ENCODE data around the gene PRRT2. TPM values are rescaled to one million over a fixed set of nuclear protein-coding genes. Genes with fewer than 3 reads are reported as not detected.

The PRRT2 gene
- total RNA-seq, 4 donors from 2014 or later = 1.1 to 6.8 (median 3.7) TPM; not detected in 1

DNA sequence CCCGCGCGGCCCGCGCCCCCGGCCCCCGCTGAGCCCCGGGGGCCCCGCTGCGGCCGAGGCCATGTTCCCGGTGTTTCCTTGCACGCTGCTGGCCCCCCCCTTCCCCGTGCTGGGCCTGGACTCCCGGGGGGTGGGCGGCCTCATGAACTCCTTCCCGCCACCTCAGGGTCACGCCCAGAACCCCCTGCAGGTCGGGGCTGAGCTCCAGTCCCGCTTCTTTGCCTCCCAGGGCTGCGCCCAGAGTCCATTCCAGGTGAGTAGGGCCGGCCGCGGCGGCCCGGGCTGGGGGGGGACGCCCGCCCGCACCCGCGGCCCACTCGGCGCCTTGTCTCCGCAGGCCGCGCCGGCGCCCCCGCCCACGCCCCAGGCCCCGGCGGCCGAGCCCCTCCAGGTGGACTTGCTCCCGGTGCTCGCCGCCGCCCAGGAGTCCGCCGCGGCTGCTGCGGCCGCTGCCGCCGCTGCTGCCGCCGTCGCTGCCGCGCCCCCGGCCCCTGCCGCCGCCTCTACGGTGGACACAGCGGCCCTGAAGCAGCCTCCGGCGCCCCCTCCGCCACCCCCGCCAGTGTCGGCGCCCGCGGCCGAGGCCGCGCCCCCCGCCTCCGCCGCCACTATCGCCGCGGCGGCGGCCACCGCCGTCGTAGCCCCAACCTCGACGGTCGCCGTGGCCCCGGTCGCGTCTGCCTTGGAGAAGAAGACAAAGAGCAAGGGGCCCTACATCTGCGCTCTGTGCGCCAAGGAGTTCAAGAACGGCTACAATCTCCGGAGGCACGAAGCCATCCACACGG is 5.2 kb upstream of the PRRT2 start:
- H3K36me3 ChIP-seq = peaks cover 12% of the 10 kb centered on the region
- no peaks in the 10 kb centered on the region for H3K9me3 ChIP-seq
- peak overlapping the region; percentile 93 for H3K27ac ChIP-seq
- peaks cover 60% of the 10 kb centered on the region for H3K4me1 ChIP-seq
- WGBS = 2% methylated on average over 13 of the region's 99 CpGs
- TF ChIP-seq POLR2AphosphoS5 (IDR thresholded peaks at IDR 0.05) (no peak), EP300 (IDR thresholded peaks at IDR 0.05) (no peak), POLR2A (IDR thresholded peaks at IDR 0.05) (no peak)
- TF ChIP-seq, protein P1, sequence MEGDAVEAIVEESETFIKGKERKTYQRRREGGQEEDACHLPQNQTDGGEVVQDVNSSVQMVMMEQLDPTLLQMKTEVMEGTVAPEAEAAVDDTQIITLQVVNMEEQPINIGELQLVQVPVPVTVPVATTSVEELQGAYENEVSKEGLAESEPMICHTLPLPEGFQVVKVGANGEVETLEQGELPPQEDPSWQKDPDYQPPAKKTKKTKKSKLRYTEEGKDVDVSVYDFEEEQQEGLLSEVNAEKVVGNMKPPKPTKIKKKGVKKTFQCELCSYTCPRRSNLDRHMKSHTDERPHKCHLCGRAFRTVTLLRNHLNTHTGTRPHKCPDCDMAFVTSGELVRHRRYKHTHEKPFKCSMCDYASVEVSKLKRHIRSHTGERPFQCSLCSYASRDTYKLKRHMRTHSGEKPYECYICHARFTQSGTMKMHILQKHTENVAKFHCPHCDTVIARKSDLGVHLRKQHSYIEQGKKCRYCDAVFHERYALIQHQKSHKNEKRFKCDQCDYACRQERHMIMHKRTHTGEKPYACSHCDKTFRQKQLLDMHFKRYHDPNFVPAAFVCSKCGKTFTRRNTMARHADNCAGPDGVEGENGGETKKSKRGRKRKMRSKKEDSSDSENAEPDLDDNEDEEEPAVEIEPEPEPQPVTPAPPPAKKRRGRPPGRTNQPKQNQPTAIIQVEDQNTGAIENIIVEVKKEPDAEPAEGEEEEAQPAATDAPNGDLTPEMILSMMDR (IDR thresholded peaks at IDR 0.05) = no peak
- H3K27me3 ChIP-seq = no peaks in the 10 kb centered on the region
- DNase-seq (ENCODE audit: low spot score in 2 of 2) = peak in 1 of 2 donors; percentile 83
- H3K4me3 ChIP-seq = peak overlapping the region; percentile 89

GRCh38 chr16:29807426-29808218 is 4.4 kb upstream of the PRRT2 start:
- H3K4me3 ChIP-seq = peak overlapping the region; percentile 89
- under 1% methylated on average over 22 of the region's 69 CpGs for WGBS
- TF ChIP-seq, protein P1 (IDR thresholded peaks at IDR 0.05) = peak in 1 of 2 donors; percentile 51
- TF ChIP-seq POLR2A (IDR thresholded peaks at IDR 0.05) = peak in 1 of 2 donors; percentile 14
- no peak for TF ChIP-seq EP300 (IDR thresholded peaks at IDR 0.05)
- peak in 2 of 3 donors; percentile 68 to 88 for TF ChIP-seq POLR2AphosphoS5 (IDR thresholded peaks at IDR 0.05)
- H3K9me3 ChIP-seq = no peaks in the 10 kb centered on the region
- peaks cover 67% of the 10 kb centered on the region for H3K4me1 ChIP-seq
- H3K27ac ChIP-seq = peak overlapping the region; percentile 93
- peaks cover 12% of the 10 kb centered on the region for H3K36me3 ChIP-seq
- peak; percentile 92 to 94 for DNase-seq (ENCODE audit: low spot score in 2 of 2)
- H3K27me3 ChIP-seq = no peaks in the 10 kb centered on the region

DNA sequence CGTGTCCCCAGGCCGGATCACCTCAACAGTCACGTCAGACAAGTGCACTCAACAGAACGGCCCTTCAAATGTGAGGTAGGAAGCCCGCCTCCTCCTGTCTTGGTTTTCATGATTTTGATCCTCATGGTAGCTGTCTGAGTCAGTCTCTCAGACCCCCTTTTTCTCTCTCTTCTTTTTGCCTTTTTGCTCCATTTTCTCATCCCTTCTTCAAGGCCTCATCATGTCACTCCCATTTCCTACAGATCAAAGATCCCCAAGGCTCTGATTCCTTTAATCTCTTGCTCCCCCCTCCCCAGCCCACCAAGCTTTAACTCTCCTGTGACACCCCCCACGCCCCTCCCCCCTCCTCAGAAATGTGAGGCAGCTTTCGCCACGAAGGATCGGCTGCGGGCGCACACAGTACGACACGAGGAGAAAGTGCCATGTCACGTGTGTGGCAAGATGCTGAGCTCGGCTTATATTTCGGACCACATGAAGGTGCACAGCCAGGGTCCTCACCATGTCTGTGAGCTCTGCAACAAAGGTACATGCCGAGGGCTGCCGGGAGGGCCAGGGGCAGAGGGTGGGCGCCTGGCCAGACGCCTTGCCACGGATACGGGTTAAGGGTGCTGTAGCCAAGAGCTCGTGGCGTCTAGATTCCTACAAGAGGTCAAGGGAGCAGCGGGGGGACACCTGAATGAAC is 3.6 kb upstream of the PRRT2 start:
- TF ChIP-seq, protein P1 (IDR thresholded peaks at IDR 0.05) = no peak
- no peak for TF ChIP-seq POLR2A (IDR thresholded peaks at IDR 0.05)
- TF ChIP-seq POLR2AphosphoS5 (IDR thresholded peaks at IDR 0.05) = no peak
- Histone ChIP-seq H3K36me3 (peaks cover 12% of the 10 kb centered on the region), H3K4me3 (peak overlapping the region; percentile 89), H3K27ac (peak overlapping the region; percentile 93), H3K9me3 (no peaks in the 10 kb centered on the region), H3K4me1 (peaks cover 74% of the 10 kb centered on the region), H3K27me3 (no peaks in the 10 kb centered on the region)
- no peak for DNase-seq (ENCODE audit: low spot score in 2 of 2)
- 37% methylated on average over 22 of the region's 25 CpGs for WGBS

DNA sequence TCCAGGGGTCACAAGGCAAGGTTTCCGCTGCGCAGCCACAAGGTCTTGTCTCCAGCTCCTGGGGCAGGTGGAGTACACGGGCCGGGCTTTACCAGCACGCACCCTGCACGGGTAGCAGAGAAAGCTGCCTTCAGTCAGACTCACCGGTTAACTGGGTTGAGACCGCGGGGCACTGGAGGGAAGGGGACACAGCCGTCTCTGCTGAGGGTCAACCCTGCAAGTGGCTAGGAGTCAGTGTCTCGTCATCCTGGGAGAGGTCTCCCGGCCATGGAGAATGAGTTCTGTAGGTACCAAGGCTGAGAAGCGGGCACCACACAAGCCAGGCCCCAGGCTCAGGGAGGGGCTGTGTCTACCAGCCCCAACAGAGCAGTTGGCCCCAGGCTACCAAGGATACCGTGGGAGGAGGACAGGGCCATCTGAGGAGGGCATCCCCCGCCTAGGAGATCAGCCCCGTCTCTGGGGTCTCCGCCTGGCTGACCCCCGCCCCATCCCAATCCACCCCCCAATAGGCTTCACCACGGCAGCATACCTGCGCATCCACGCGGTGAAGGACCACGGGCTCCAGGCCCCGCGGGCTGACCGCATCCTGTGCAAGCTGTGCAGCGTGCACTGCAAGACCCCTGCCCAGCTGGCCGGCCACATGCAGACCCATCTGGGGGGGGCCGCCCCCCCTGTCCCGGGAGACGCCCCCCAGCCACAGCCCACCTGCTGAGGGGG is 2.8 kb upstream of the PRRT2 start:
- WGBS = 77% methylated on average over 20 of the region's 31 CpGs
- H3K4me1 ChIP-seq = peaks cover 76% of the 10 kb centered on the region
- H3K9me3 ChIP-seq = no peaks in the 10 kb centered on the region
- H3K36me3 ChIP-seq = peaks cover 12% of the 10 kb centered on the region
- peak overlapping the region; percentile 93 for H3K27ac ChIP-seq
- DNase-seq (ENCODE audit: low spot score in 2 of 2) = peak in 1 of 2 donors; percentile 74
- peak overlapping the region; percentile 89 for H3K4me3 ChIP-seq
- no peaks in the 10 kb centered on the region for H3K27me3 ChIP-seq
- TF ChIP-seq POLR2AphosphoS5 (IDR thresholded peaks at IDR 0.05) = no peak
- no peak for TF ChIP-seq EP300 (IDR thresholded peaks at IDR 0.05)
- TF ChIP-seq, protein P1 (IDR thresholded peaks at IDR 0.05) = no peak
- no peak for TF ChIP-seq POLR2A (IDR thresholded peaks at IDR 0.05)
